ENCODE measurements around the gene KCNJ14.

GRCh38 chr19:48450863-48451262 lies 4.5 kb upstream of the KCNJ14 start:
- TF ChIP-seq CTCF (IDR thresholded peaks at IDR 0.05): no peak
- TF ChIP-seq POLR2AphosphoS5 (IDR thresholded peaks at IDR 0.05): no peak
- no peak for TF ChIP-seq POLR2A (IDR thresholded peaks at IDR 0.05)
